Upper lobe of left lung (tissue), 4 donors: ENCODE measurements around the gene MTFR1L.

Source experiments
- POLR2A ChIP-seq, 4 donors: fragments of 450-650 bp; IDR thresholded peaks; one replicate each; pipeline ENCODE4 v1.5.1; 2016 to 2017; ENCODE audit warnings: antibody characterized with exemption in 4 of 4, mild to moderate bottlenecking in 2 of 4
- TF ChIP-seq, protein P1 (sequence below), 6 experiments: fragments of 450-650 bp in 4 of 6; fragments of 200-600 bp in 2 of 6; sonication (generic) in 2 of 6; IDR thresholded peaks; one replicate each; pipeline ENCODE4 v1.5.1; 2016 to 2019; ENCODE audit warnings: antibody characterized with exemption in 6 of 6

DNA sequence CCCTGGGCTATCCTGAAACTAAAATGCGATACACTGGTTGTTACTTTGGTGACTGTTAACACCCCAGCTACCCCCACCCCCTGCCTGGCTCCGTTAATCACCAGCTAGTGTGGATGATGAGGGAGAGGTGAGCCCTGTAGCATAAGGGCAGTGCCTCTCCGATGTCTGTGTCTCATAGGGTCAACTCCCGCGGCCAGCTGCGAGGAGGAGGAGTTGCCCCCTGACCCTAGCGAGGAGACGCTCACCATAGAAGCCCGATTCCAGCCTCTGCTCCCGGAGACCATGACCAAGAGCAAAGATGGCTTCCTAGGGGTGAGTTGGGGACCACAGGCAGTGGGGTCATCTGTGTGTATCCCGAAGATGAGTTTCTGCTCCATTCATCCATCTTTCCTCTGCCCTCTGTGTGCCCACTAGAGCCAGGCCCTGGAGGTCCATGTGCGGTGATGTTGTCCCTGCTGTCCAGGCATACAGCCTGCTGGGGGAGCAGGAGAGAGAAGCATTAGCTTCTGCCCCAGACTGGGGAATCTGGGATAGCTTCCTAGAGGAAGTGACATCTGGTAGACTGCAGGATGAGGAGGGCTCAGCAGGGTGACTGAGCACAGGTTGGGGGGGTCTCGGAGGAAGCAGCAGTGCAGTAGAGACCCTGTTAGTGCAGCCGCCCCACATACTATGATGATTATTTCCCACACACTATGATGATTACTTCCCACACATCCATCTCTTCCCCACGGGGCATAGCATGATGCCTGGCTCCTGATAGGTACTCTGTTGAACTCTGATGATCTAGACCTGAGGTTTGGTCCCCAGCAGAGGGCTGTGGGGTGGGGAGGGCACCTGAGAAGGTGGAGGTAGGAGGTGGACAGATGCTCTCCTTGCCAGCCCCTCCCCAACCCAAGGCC is 14.5 kb upstream of the MTFR1L start:
- TF ChIP-seq, protein P1, sequence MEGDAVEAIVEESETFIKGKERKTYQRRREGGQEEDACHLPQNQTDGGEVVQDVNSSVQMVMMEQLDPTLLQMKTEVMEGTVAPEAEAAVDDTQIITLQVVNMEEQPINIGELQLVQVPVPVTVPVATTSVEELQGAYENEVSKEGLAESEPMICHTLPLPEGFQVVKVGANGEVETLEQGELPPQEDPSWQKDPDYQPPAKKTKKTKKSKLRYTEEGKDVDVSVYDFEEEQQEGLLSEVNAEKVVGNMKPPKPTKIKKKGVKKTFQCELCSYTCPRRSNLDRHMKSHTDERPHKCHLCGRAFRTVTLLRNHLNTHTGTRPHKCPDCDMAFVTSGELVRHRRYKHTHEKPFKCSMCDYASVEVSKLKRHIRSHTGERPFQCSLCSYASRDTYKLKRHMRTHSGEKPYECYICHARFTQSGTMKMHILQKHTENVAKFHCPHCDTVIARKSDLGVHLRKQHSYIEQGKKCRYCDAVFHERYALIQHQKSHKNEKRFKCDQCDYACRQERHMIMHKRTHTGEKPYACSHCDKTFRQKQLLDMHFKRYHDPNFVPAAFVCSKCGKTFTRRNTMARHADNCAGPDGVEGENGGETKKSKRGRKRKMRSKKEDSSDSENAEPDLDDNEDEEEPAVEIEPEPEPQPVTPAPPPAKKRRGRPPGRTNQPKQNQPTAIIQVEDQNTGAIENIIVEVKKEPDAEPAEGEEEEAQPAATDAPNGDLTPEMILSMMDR (IDR thresholded peaks at IDR 0.05), result no peak
- TF ChIP-seq POLR2A (IDR thresholded peaks at IDR 0.05), result no peak
